HK-2 (cell line): ENCODE data around the gene FBXL5.
A peak's percentile ranks its signal among the peaks of the same experiment; 100 is the strongest.
"Not testable (repeated sequence)": the region's sequence is repeated elsewhere in the genome, so short reads cannot be mapped to it uniquely, and the experiment has no call there.

Experiments used
- DNase-seq: peaks from one replicate; pipeline ENCODE4 v3.0.0-alpha.2; 2018; ENCODE audit not compliant: unreplicated experiment

Gene FBXL5

DNA sequence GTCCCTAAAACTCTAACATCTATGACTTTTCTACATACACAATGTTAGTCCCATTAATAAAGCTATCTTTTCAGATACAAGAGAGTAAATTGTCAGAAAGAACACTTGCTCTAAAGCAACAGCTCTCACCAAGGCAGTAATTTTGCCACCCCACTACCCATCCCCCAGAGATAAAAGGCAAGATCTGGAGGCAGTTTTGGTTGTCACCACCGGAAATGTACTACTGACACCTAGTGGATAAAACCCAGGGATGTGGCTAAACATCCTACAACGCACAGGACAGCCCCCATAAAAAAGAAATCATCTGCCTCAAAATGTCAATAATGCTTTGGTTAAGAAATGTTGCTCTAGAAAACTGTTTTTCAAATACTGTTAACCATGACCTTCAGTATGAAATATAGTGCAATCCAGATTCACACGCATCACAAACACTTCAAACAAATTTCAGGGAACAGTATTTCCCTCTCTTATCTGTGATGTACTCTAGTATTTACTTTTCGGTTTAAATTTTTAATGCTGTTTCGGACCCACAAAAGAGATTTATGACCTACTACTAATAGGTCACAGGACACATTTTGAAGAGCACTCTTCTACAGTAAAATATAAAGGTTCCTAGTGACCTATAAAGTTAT, 5.1 kb downstream of the FBXL5 start:
- DNase-seq = peak; percentile 38

DNA sequence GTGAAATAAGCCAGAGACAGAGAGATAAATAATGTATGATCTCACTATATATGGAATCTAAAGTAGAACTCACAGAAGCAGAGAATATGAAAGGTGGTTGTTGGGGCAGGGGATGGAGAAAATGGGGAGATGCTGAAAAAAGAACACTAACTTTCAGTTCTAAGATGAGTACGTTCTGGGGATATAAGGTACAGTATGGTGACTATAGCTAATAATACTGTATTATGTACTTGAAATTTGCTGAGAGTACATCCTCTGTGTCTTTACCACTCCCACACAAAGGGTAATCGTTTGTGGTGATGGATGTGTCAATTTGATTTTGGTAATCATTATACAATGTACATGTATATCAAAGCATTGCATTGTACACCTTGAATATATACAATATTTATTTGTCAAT, 6.6 kb downstream of the FBXL5 start:
- DNase-seq = no peak

DNA sequence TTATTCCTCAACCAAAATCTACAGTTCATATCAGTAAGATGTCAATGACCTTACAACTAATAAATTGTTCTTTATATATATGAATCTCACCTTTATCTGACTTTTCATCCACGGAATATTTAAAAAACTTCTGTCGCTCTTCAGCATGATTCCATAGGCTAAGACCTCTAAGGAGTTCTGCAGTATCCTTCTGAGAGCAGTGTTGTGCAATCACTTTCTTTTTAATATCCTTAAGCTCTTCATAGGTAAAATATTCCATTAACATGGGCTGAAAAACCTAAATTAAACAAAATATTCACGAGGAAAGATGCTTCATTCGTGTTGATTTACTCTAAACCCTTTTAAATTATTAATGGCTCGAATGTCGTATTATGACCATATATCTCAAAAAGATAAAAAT, 16.7 kb downstream of the FBXL5 start:
- DNase-seq = no peak

DNA sequence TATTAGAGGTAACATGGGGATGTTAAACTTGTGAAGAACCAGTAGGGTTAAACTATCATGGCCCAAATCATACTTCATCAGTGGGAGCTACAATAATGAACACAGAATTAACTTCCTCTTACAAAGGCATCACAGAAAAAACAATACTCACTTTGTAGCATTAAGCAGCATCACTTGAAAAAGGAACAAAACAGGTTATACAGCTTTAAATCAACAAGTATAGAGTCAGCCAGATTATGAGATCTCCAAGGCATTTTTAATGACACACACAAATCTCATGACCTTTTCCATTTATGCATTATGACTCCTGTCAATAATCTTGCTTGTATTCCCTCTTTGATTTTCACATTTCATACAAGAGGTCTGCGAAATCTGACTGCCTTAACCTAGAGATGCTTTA, 18.3 kb downstream of the FBXL5 start:
- no peak for DNase-seq

DNA sequence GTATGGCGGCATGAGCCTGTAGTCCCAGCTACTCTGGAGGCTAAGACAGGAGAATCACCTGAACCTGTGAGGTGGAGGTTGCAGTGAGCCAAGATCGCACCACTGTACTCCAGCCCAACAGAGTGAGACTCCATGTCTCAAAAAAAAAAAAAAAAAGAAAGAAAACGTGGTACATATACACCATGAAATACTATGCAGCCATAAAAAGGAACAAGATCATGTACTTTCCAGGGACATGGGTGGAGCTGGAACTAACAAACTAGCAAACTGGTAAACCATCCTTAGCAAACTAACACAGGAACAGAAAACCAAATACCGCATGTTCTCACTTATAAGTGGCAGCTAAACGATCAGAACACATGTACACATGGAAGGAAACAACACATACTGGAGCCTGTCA, 37.8 kb downstream of the FBXL5 start:
- DNase-seq = not testable (repeated sequence)

DNA sequence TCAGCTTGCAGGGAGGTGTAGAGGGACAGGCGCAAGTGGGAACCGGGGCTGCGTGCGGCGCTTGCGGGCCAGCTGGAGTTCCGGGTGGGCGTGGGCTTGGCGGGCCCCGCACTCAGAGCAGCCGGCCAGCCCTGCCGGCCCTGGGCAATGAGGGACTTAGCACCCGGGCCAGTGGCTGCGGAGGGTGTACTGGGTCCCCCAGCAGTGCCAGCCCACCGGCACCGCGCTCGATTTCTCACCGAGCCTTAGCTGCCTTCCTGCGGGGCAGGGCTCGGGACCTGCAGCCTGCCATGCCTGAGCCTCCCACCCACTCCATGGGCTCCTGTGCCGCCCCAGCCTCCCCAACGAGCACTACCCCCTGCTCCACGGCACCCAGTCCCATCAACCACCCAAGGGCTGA, 40.3 kb downstream of the FBXL5 start:
- not testable (repeated sequence) for DNase-seq

DNA sequence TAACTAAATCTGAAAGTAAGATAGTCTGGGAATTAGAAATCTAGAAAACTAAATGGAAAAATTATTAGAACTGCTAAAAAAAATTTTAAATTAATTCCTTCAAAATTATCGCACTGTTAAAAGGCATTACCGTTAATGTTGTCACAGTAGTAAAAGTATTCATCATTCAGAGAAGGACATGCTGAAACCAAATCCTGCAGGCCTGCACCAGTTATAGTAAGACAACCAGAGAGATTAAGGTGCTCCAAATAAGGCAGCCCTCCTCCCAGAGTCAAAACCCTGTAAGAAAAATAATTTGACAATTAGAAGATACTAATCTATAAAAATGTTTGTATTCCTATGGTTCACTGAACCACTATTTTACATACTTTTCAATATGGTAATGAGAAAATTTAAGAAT, 43.0 kb downstream of the FBXL5 start:
- no peak for DNase-seq

DNA sequence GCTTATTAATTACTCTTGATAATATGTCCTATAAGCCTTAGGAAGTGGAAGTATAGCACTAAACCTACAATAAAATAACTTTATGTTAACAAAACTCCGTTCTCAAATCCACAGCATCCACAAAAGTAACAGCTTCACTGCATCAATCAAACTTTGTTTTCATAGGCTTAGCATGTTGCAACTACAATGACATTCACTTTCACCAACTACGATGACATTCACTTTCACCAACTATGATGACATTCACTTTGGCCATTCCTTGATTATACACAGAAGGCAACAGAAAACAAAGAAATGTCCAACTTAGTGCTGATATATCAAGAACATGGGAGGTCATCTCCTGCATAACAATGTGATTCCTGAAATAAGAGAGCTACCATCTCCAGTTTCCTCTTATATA, 44.3 kb downstream of the FBXL5 start:
- DNase-seq = no peak

DNA sequence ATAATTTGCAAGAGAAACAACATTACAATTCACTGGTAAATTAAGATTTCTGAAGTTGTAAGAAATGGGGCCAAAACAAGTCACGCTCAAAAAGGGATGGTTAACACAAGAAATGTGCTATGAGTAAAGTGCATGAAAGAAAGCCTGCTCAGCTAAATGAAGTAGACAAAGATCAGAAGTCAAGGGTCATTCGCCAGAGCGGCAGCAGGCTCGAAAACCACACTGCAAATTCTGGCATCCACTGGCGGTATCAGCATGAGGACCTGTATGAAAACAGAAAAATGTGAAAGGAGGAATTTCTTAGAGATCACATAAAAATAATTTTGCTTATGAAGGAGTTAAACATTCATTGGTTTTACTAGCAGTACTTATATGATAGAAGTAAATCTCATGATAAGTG, 49.6 kb downstream of the FBXL5 start:
- no peak for DNase-seq

DNA sequence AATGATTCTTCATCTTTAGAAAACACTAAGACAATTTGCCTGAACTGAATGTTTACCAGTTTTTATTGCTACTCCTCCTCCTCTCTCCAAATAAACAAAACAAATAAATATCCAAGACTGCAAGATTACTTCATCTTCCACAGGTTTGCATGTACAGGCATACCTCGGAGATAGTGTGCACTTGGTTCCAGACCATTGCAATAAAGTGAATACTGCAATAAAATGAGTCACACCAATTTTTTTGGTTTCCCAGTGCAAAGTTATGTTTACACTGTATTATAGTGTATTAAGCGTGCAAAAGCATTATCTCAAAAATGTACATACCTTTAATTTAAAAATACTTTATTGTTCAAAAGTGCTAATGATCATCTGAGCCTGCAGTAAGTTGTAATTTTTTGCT, 53.3 kb downstream of the FBXL5 start:
- DNase-seq = no peak

DNA sequence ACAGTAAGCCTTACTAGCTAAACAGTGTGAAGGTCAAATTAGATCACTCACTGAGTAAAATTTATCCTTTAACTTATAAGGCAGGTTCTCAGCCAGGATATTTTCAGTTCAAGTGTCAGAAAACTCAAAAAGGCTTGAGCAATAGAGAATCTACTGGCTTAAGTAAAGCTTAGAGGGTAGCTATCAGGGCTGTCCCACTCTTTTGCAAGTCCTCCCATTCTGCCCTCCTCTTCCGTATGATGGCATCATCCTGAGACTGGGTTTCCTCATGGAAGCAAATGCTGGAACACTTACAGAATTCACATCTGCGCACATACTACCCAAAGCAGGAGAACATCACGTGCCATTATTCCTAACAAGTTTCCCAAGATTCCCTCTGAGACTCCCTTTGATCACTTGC, 55.0 kb downstream of the FBXL5 start:
- no peak for DNase-seq

DNA sequence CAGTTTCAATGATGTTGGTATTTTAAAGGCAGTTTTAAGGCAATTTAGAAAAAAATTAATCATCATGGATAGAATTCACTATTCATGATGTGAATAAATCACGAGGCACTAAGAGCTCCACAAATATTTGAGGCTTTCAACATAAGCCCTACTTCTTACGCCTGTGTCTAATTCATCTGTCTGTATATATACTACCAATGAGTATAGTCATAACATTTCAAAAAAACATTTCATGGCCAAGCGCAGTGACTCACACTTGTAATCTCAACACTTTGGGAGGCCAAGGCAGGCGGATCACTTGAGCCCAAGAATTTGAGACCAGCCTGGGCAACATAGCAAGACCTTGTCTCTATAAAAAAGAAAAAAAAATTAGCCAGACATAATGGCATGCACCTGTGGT, 56.5 kb downstream of the FBXL5 start:
- DNase-seq = no peak

DNA sequence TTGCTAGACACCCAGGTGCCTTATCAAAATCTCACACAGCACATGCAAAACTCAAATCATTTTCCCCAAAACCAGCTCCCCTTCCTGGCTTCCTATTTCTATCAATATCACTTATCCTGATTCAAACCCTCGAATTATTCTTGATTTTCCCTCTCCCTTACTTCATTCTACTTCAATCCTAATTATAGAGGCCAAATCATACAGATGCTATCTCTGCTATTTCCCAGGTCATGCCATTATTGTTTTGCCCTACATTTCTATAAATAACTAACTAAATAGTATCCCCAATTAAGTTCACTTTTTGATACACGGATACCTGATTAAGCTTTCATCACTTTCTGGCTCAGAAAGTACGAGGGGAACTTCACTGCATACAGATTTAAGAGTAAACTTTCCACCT, 62.4 kb downstream of the FBXL5 start:
- DNase-seq = no peak

DNA sequence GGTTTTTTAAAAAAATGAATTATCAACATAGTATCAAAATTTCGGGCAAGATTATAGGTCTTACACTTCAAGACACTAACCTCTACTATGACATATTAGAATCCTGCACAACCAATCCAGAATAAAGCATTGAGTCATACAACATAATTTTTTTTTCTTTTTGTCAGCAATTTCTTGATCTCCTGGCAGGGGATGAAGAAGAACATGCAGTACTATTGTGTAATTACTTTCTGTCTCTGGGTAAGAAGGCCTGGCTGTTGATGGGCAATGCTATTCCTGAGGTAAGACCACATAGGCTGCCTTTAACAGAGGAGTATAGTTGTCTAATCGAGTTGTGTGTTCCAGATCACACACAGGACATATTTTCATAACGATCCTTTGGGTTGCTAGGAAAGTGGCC, 67.5 kb downstream of the FBXL5 start:
- no peak for DNase-seq

DNA sequence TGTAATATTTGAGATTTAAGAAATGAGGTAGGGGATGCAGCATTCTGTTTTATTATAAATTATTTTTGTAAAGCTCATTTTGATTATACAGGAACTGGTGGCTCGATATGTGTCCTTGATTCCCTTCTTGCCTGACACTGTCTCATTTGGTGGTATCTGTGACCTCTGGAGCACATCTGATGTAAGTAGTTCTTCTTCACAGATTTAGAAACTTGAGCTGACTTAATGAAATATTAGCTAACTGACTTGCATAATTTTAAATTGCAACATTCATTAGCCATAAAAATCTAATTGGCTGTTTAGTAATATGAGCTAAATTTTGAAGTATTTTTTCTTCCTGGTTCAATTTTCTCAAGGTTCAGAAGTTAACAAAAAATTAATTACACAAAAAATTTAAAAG, 69.1 kb downstream of the FBXL5 start:
- DNase-seq = no peak

DNA sequence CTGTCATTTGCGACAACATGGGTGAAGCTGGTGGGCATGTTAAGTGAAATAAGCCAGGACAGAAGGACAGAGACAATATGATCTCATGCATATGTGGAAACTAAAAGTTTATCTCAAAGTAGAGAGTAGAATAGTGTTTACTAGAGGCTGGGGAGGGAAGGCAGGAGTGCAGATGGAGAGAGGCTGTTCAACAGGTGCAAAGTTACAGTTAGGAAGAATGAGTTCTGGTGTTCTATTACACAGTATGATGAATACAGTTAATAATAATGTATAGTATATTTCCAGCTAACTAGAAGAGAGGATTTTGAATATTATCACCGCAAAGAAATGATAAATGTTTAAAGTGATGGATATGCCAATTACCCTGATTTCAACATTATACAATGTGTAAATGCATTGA, 69.8 kb downstream of the FBXL5 start:
- DNase-seq = no peak

DNA sequence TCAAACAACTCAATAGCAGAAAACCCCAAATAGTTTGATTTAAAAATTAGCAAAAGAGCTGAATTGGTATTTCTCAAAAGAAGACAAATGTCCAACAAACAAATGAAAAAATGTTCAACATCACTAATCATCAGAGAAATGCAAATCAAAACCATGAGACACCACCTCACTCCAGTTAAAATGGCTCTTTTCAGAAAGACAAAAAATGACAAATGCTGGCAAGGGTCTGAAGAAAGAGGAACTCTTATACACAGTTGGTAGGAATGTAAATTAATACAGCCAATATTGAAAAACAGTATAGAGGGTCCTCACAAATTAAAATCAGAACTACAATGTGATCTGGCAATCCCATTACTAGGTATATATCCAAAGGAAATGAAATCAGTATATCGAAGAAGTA, 70.4 kb downstream of the FBXL5 start:
- DNase-seq = no peak

DNA sequence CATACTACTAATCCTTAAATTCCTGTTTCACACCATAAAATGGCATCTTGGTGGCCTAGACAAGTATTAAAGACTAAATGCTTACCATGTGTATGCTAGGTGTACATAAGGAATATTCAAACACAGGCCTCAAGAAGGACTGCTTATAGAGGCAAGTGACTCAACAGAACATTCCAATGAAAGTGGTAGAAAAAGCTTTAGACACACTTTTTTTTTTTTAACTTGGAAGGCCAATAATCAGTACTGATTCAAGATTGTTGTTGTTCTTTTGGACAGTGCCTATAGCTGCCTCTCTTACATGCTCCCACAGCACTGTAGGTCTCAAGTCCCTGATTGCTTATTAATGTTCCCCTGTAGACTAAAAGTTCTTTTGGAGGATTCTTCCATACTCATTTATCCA, 77.6 kb downstream of the FBXL5 start:
- DNase-seq = no peak

DNA sequence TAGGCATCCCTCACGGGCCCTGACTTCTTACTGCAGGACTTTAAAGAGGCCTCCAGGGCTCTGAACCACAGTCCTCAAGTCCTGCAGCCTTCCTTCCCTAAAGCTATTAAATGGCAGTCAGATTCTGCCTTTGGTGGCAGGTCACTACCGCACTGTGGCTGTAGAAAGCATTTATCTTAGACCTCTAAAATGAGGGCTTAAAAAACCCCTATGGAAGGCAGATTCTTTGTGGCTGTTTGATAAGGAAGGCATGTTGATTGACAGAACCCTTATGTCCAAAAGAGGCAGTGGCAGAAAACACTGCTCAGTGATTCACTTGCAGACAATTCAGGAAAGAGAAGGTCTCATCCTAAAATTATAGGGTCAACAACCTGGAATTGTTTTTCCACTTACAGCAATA, 79.2 kb downstream of the FBXL5 start:
- no peak for DNase-seq

DNA sequence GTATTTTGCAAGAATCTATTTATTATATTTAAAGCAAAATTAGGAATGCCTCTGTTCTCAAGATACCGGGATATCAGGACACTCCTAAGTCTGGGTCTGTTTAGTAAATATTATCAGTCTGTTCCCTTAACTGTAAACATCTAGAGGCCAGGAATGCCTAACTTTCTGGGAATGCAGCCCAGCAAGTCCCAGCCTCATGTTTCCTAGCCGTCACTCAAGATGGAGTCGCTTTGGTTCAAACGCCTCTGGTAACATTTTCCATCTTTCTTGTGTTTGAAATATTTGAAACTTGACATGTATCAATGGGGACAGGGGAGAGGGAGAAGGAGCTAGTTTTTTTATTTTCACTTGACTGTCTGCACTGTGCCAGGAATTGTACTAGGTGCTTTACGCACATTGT, 85.4 kb downstream of the FBXL5 start:
- DNase-seq = no peak

DNA sequence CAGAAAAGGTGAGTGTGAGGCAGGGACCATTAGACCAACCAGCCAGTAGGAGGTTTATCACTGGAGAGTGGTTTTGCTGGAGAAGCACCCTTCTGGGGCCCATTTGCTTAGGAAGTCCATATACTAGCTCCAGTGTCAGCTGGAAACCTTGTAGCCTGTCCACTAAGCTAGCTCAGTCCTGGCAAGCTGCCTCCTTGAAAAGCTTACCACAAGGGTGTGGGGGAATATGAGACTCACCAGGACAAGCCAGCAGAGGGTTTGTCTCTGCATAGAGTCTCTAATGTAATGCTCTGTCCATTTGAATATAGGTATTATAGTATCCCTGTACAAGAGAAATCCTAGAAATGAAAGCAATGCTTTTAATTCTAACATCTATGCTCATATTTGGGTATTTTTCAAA, 86.3 kb downstream of the FBXL5 start:
- no peak for DNase-seq

DNA sequence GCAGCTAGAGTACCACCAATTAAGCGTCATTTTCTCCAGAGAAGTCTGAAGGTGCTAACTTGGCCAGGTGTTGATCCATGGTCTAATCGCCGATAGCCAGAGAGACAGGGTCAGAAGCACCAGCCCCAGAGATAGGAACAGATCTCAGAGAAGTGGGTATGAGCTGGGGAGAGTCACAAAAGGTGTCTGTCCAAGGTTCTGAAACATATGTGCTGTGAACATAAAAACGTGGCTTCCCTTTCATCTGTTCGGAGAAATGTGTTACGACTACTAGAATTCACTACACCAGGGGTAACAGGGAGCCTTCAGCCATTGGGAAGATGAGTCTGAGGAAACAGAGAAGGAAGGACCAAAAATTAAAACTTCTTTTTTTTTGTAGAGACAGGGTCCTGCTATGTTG, 91.3 kb downstream of the FBXL5 start:
- no peak for DNase-seq

DNA sequence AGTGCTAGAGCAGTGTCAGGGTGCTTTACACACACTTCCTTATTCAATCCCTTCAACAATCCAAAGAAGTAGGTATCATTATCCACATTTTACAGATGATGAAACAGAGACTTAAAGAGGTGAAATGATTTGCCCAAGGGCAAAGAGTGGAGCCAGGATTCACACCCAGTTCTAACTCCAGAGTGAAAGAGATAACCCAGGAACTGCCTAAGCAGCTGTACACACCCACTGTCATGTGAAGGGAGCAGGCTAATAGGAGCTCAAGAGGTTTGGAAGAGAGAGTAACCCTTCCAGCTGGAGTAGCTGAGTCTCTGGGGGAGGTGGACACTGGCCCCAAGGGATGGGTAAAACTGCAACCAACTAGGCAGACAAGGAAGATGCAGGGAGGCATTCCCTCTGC, 92.5 kb downstream of the FBXL5 start:
- no peak for DNase-seq

DNA sequence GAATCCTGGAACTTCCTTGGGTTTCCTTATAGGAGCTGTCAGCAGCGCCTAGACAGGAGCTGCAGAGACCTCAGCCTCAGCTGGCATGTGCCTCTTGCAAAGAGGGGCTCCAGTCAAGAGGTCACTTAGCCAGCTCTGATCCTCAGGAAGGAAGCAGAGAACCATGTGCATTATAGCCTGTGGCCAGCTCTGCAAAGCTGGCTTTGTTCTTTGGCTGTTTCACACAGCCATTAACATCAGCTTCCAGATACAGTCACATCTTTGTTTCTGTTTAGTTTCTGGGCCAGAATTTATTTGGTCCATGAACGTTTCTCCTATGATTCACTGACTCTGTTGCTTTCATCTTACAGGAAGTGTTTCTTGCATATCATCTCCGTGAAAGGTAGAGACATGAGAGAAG, 93.0 kb downstream of the FBXL5 start:
- no peak for DNase-seq

DNA sequence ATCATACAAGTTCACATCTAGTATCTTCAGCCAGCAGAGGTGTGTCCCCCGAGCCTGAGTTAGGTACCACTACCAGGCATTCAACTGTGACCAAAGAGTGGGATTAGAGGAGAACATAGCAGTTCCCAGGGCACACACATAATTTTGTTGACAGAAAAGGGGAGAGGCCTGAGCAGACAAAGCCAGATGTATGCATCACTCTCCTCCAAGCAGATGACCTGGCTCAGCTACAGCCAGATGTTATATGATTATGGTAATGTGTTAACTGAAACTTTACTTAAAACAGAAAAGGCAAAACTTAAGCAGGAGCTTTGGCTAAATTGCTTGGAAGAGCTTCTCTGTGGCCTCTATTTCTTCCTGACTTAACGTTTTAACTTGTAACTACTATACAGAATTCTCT, 96.6 kb downstream of the FBXL5 start:
- no peak for DNase-seq
